HepG2 (cell line): ENCODE data around the gene BCAP29. TPM values are rescaled to one million over a fixed set of nuclear protein-coding genes. Genes with fewer than 3 reads are reported as not detected.

Experiments used
- ATAC-seq: fragments of 200-7000 bp; cut with Tn5 transposase; 3 replicates; pipeline ENCODE4 v1.9.1; 2020; ENCODE audit warnings: mild to moderate bottlenecking, moderate library complexity
- BruUV-seq: library from RNA; stranded (reverse); fragments of 400-500 nt; replicated peaks from 2 replicates; lab custom pipeline; 2021; lab: Mats Ljungman, UMichigan
- CTCF ChIA-PET: fragments of 300-600 bp; formaldehyde crosslinking; extraction: SDS; loops from one replicate; lab custom pipeline; 2021; ENCODE audit warnings: low total read pairs, inconsistent platforms, low intra/inter-chr PET ratio; lab: Yijun Ruan, JAX
- POLR2A ChIA-PET: fragments of 350-600 bp; sonication (Branson Sonifier 250); formaldehyde crosslinking; loops from one replicate; lab custom pipeline; 2020; ENCODE audit warnings: antibody characterized with exemption, inconsistent platforms; lab: Yijun Ruan, JAX
- DNase-seq: peaks from one replicate; pipeline ENCODE4 v3.0.0-alpha.2; 2015; ENCODE audit warnings: low spot score
- FAIRE-seq: peaks from 3 replicates; lab custom pipeline; 2011; peaks lifted over from hg19 to GRCh38; lab: Jason Lieb, UNC
- H2AFZ ChIP-seq: one replicate; pipeline ENCODE4 v1.6.1; 2011; ENCODE audit warnings: low read length, inconsistent platforms
- H3K27ac ChIP-seq: fragments of 300-600 bp; 3 replicates; pipeline ENCODE4 v1.8.0; 2011; ENCODE audit warnings: mixed run types, mild to moderate bottlenecking, mixed read lengths, low read length, inconsistent platforms; ENCODE audit not compliant: insufficient read depth; ENCODE audit errors: extremely low read length
- H3K27me3 ChIP-seq, 2 experiments: fragments of 200-600 bp in 1 of 2; 2 replicates in 1 of 2; 3 replicates in 1 of 2; pipeline versions ENCODE4 v1.6.0 to v1.8.0; 2011; ENCODE audit warnings: low read length in 2 of 2, mild to moderate bottlenecking in 2 of 2, moderate library complexity in 2 of 2, inconsistent platforms in 1 of 2; ENCODE audit not compliant: insufficient read depth in 2 of 2, control insufficient read depth in 1 of 2
- H3K36me3 ChIP-seq, 2 experiments: fragments of 200-600 bp in 1 of 2; replicated peaks in 1 of 2; 2 replicates in 1 of 2; 3 replicates in 1 of 2; pipeline versions ENCODE4 v1.5.1 to v1.8.0; 2011; ENCODE audit warnings: low read length in 2 of 2, inconsistent platforms in 1 of 2; ENCODE audit not compliant: insufficient read depth in 2 of 2, control insufficient read depth in 1 of 2
- H3K4me1 ChIP-seq: 2 replicates; pipeline ENCODE4 v1.5.1; 2012; ENCODE audit warnings: low read length, inconsistent platforms; ENCODE audit not compliant: insufficient read depth
- H3K4me2 ChIP-seq: 2 replicates; pipeline ENCODE4 v1.6.0; 2011; ENCODE audit warnings: low read depth, low read length, inconsistent platforms
- H3K4me3 ChIP-seq, 3 experiments: fragments of 200-600 bp in 1 of 3; sonication (generic), shearing (Covaris generic) in 1 of 3; replicated peaks in 1 of 3; 2 replicates each; pipeline ENCODE4 v1.5.1; 2011 to 2016; ENCODE audit warnings: low read length in 3 of 3, inconsistent platforms in 2 of 3, low read depth in 2 of 3, mild to moderate bottlenecking in 2 of 3, control low read depth in 1 of 3, mixed read lengths in 1 of 3; ENCODE audit not compliant: insufficient read depth in 1 of 3
- H3K79me2 ChIP-seq: one replicate; pipeline ENCODE4 v1.6.1; 2011; ENCODE audit warnings: low read length, inconsistent platforms; ENCODE audit not compliant: insufficient read depth
- H3K9ac ChIP-seq: 2 replicates; pipeline ENCODE4 v1.6.0; 2011; ENCODE audit warnings: mild to moderate bottlenecking, low read depth, low read length, inconsistent platforms; ENCODE audit not compliant: insufficient read depth
- H3K9me3 ChIP-seq: 2 replicates; pipeline ENCODE4 v1.5.1; 2012; ENCODE audit warnings: mild to moderate bottlenecking, low read length
- H4K20me1 ChIP-seq: 2 replicates; pipeline ENCODE4 v1.6.0; 2011; ENCODE audit warnings: inconsistent platforms, mild to moderate bottlenecking, low read length, moderate library complexity; ENCODE audit not compliant: insufficient read depth
- NCOR1 ChIP-seq: fragments of 200-600 bp; sonication (generic); IDR thresholded peaks from 2 replicates; pipeline ENCODE4 v1.7.0; 2017; ENCODE audit warnings: antibody characterized with exemption, low read length, borderline replicate concordance
- TARDBP ChIP-seq: sonication (generic); formaldehyde crosslinking; IDR thresholded peaks from 2 replicates; pipeline ENCODE4 v1.8.0; 2022; ENCODE audit warnings: mild to moderate bottlenecking, missing genetic modification reagents
- ZNF264 ChIP-seq: sonication (generic); formaldehyde crosslinking; IDR thresholded peaks from 2 replicates; pipeline ENCODE4 v1.4.0; 2020; ENCODE audit warnings: missing genetic modification reagents
- WGBS: methylation state at CpG from one replicate; pipeline ENCODE4 v1.1.6; 2017; ENCODE audit warnings: low lambda C conversion rate; 5-methylcytosine and 5-hydroxymethylcytosine counted together
- in situ Hi-C: cut with HindIII; loops from 2 replicates; pipeline ENCODE4 v1.10.0; 2017; ENCODE audit warnings: low pct_unique_long_range_greater_than_20kb; ENCODE audit not compliant: extremely low pct_ligation_motif_present
- intact Hi-C: fragments of 100-400 bp; cut with micrococcal nuclease; formaldehyde crosslinking; loops from one replicate; pipeline ENCODE4 v1.10.0; 2022; ENCODE audit not compliant: unreplicated experiment
- polyA plus RNA-seq, 8 experiments: library from polyadenylated mRNA; depleted of rRNA in 3 of 8; stranded (reverse) in 7 of 8; unstranded in 1 of 8; fragments of >200 nt; fragmentation: Illumina TruSeq in 4 of 8; extraction: Trizol in 4 of 8; gene quantifications; 2 replicates each; pipeline versions ENCODE4 v1.2.1 to v1.2.3, GENCODE V29; 2011 to 2016; ENCODE audit warnings: low read depth in 4 of 8, missing spikeins in 1 of 8, mixed read lengths in 1 of 8; ENCODE audit not compliant: insufficient read depth in 1 of 8
- total RNA-seq, 5 experiments: library from RNA; depleted of rRNA; stranded (reverse); fragments of >200 nt; fragmentation: Illumina TruSeq; extraction: Trizol; gene quantifications; 2 replicates each; pipeline ENCODE4 v1.2.3, GENCODE V29; 2016; ENCODE audit warnings: low read depth in 1 of 5
- TF ChIP-seq, protein P1 (sequence below): sonication (generic); formaldehyde crosslinking; IDR thresholded peaks from 2 replicates; pipeline ENCODE4 v1.4.0; 2020; ENCODE audit warnings: missing genetic modification reagents, borderline replicate concordance
- TF ChIP-seq, protein P2 (sequence below): sonication (generic); formaldehyde crosslinking; IDR thresholded peaks from 2 replicates; pipeline ENCODE4 v1.5.0; 2020; ENCODE audit warnings: mild to moderate bottlenecking, missing genetic modification reagents, moderate library complexity

BCAP29 gene
- total and polyA plus RNA-seq, 2 of the 13 experiments (the other 11 are each of a cell fraction or from before 2014, with no cell fraction given), result 15.3 to 35.6 TPM

GRCh38 chr7:107579554-107579884 is 527 bp upstream of the BCAP29 start:
- intact Hi-C loops, result no loop called here
- H3K9ac ChIP-seq, result peak overlapping the region; percentile 95
- H4K20me1 ChIP-seq, result no peaks in the 10 kb centered on the region
- peak overlapping the region; percentile 91 for H3K27ac ChIP-seq
- TF ChIP-seq ZNF264 (CRISPR knock-in tag) (0 out of 2 replicates have a peak, but pooled peaks have one; percentile 36), TARDBP (CRISPR knock-in tag) (0 out of 2 replicates have a peak, but pooled peaks have one; percentile 8), NCOR1 (0 out of 2 replicates have a peak, but pooled peaks have one; percentile 10)
- TF ChIP-seq, protein P1, sequence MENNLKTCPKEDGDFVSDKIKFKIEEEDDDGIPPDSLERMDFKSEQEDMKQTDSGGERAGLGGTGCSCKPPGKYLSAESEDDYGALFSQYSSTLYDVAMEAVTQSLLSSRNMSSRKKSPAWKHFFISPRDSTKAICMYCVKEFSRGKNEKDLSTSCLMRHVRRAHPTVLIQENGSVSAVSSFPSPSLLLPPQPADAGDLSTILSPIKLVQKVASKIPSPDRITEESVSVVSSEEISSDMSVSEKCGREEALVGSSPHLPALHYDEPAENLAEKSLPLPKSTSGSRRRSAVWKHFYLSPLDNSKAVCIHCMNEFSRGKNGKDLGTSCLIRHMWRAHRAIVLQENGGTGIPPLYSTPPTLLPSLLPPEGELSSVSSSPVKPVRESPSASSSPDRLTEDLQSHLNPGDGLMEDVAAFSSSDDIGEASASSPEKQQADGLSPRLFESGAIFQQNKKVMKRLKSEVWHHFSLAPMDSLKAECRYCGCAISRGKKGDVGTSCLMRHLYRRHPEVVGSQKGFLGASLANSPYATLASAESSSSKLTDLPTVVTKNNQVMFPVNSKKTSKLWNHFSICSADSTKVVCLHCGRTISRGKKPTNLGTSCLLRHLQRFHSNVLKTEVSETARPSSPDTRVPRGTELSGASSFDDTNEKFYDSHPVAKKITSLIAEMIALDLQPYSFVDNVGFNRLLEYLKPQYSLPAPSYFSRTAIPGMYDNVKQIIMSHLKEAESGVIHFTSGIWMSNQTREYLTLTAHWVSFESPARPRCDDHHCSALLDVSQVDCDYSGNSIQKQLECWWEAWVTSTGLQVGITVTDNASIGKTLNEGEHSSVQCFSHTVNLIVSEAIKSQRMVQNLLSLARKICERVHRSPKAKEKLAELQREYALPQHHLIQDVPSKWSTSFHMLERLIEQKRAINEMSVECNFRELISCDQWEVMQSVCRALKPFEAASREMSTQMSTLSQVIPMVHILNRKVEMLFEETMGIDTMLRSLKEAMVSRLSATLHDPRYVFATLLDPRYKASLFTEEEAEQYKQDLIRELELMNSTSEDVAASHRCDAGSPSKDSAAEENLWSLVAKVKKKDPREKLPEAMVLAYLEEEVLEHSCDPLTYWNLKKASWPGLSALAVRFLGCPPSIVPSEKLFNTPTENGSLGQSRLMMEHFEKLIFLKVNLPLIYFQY (CRISPR knock-in tag), result no peak
- TF ChIP-seq, protein P2, sequence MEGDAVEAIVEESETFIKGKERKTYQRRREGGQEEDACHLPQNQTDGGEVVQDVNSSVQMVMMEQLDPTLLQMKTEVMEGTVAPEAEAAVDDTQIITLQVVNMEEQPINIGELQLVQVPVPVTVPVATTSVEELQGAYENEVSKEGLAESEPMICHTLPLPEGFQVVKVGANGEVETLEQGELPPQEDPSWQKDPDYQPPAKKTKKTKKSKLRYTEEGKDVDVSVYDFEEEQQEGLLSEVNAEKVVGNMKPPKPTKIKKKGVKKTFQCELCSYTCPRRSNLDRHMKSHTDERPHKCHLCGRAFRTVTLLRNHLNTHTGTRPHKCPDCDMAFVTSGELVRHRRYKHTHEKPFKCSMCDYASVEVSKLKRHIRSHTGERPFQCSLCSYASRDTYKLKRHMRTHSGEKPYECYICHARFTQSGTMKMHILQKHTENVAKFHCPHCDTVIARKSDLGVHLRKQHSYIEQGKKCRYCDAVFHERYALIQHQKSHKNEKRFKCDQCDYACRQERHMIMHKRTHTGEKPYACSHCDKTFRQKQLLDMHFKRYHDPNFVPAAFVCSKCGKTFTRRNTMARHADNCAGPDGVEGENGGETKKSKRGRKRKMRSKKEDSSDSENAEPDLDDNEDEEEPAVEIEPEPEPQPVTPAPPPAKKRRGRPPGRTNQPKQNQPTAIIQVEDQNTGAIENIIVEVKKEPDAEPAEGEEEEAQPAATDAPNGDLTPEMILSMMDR, result no peak
- H3K36me3 ChIP-seq, result peaks cover 0 to 18% of the 10 kb centered on the region in 2 experiments; a peak in 1 of 5 replicates
- H3K4me2 ChIP-seq, result peak overlapping the region; percentile 73
- no peaks in the 10 kb centered on the region for H3K9me3 ChIP-seq
- ChIA-PET CTCF (no interaction called here), POLR2A (interaction anchor here (1.9 to 2.5 kb wide), 2 partner anchors 16 to 164 kb away, joined by 9 to 13 read pairs; partner anchors contain the start of genes CBLL1, COG5 and DUS4L)
- ATAC-seq (peak; percentile 54), FAIRE-seq (no peak), DNase-seq (peak; percentile 34)
- H3K4me1 ChIP-seq, result peaks cover 11% of the 10 kb centered on the region
- H3K79me2 ChIP-seq, result peaks cover 6% of the 10 kb centered on the region
- in situ Hi-C loops, result no loop called here
- BruUV-seq, result TSS peak; percentile 88
- H3K27me3 ChIP-seq, result no peaks in the 10 kb centered on the region
- H2AFZ ChIP-seq, result peak overlapping the region; percentile 61
- H3K4me3 ChIP-seq, result peak overlapping the region; percentile 86 to 95 (median 87)
- 6% methylated on average over 9 of the region's 9 CpGs for WGBS
